ENCODE data around the gene DENND4A. TPM values are rescaled to one million over a fixed set of nuclear protein-coding genes. Genes with fewer than 3 reads are reported as not detected.

The DENND4A gene
- total RNA-seq, 4 donors from 2014 or later: 27.1 to 75.3 (median 52.8) TPM

- no peak for DNase-seq
- Histone ChIP-seq H3K4me3 (no peak overlapping the region), H3K27me3 (no peaks in the 10 kb centered on the region), H3K36me3 (no peaks in the 10 kb centered on the region), H3K9me3 (no peaks in the 10 kb centered on the region), H3K27ac (no peak overlapping the region), H3K4me1 (no peaks in the 10 kb centered on the region)
- no peak for TF ChIP-seq POLR2A (IDR thresholded peaks at IDR 0.05)
- TF ChIP-seq CTCF (IDR thresholded peaks at IDR 0.05): no peak
- intact Hi-C loops (cut with DNase I; ENCODE audit: low total_unique reads): no loop called here
Observed at GRCh38 chr15:65724464-65725215, 67.5 kb downstream of the DENND4A start.

DNA sequence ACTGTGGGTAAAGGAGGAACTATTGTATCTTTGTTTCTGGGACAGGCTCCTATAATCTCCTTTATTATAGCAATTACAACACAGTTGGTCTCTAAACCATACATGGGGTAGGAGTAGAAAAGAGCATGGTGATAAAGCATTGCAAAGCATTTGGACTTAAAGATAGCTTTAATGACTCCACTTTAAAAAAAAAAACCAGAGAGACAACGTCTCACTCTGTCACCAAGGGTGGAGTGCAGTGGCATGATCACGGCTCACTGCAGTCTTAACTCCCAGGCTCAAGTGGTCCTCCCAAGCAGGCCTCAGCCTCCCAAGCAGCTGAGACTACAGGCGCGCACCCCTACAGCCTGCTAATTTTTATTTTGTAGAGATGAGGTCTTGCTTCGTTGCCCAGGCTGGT lies 68.2 kb downstream of the DENND4A start:
- Histone ChIP-seq H3K4me3 (no peak overlapping the region), H3K9me3 (no peaks in the 10 kb centered on the region), H3K36me3 (no peaks in the 10 kb centered on the region), H3K27ac (no peak overlapping the region), H3K27me3 (no peaks in the 10 kb centered on the region), H3K4me1 (no peaks in the 10 kb centered on the region)
- intact Hi-C loops (cut with DNase I; ENCODE audit: low total_unique reads): no loop called here
- TF ChIP-seq CTCF (IDR thresholded peaks at IDR 0.05): no peak
- no peak for TF ChIP-seq POLR2A (IDR thresholded peaks at IDR 0.05)
- no peak for DNase-seq

DNA sequence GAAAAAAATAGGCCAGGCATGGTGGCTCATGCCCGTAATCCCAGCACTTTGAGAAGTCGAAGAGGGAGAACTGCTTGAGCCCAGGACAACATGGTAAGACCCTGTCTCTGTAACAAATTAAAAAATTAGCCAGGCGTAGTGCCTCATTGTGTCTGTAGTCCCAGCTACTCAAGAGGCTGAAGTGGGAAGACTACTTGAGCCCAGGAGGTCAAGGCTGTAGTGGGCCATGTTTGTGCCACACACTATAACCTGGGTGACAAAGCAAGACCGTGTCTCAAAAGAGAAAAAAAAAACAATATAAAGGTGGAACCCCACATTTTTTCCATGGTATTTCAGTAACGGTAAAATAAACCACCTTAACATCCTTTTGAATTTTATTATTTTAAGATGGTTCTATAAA lies 69.9 kb downstream of the DENND4A start:
- TF ChIP-seq CTCF (IDR thresholded peaks at IDR 0.05): no peak
- TF ChIP-seq POLR2A (IDR thresholded peaks at IDR 0.05): no peak
- Histone ChIP-seq H3K27me3 (no peaks in the 10 kb centered on the region), H3K4me1 (no peaks in the 10 kb centered on the region), H3K27ac (no peak overlapping the region), H3K9me3 (no peaks in the 10 kb centered on the region), H3K36me3 (no peaks in the 10 kb centered on the region), H3K4me3 (no peak overlapping the region)
- intact Hi-C loops (cut with DNase I; ENCODE audit: low total_unique reads): no loop called here
- no peak for DNase-seq

DNA sequence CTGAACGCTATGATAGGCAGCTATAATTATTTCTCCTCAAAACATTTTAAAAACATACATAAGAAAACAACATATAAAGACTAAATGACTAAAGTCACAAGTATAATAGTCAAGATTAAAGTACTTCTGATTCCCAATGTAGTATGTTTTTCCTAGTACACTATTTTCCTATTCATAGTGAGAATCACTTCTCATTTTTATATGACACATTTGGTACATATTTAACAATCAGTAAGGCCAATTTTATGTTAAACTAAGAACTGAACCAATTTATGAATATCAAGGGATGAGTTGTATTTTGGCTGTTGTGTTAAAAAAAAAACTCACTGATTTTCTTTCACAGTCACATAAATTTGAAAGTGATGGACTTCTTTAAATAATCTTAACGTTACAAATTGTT lies 79.7 kb downstream of the DENND4A start:
- intact Hi-C loops (cut with DNase I; ENCODE audit: low total_unique reads): no loop called here
- H3K4me3 ChIP-seq: no peak overlapping the region
- H3K9me3 ChIP-seq: no peaks in the 10 kb centered on the region
- H3K4me1 ChIP-seq: no peaks in the 10 kb centered on the region
- DNase-seq: no peak
- H3K27me3 ChIP-seq: no peaks in the 10 kb centered on the region
- no peak for TF ChIP-seq POLR2A (IDR thresholded peaks at IDR 0.05)
- no peak for TF ChIP-seq CTCF (IDR thresholded peaks at IDR 0.05)
- H3K27ac ChIP-seq: no peak overlapping the region
- no peaks in the 10 kb centered on the region for H3K36me3 ChIP-seq

- TF ChIP-seq POLR2A (IDR thresholded peaks at IDR 0.05) (no peak), CTCF (IDR thresholded peaks at IDR 0.05) (no peak)
- intact Hi-C loops (cut with DNase I; ENCODE audit: low total_unique reads): no loop called here
- no peaks in the 10 kb centered on the region for H3K4me1 ChIP-seq
- H3K36me3 ChIP-seq: no peaks in the 10 kb centered on the region
- H3K4me3 ChIP-seq: no peak overlapping the region
- H3K27me3 ChIP-seq: no peaks in the 10 kb centered on the region
- DNase-seq: no peak
- no peaks in the 10 kb centered on the region for H3K9me3 ChIP-seq
- H3K27ac ChIP-seq: no peak overlapping the region
Observed at GRCh38 chr15:65695081-65695480, 97.0 kb downstream of the DENND4A start.

All from uterus (tissue), 4 donors.